Measurements from ENCODE around the gene DMRTB1.

Gene DMRTB1

GRCh38 chr1:53458634-53459033, 565 bp upstream of the DMRTB1 start (continued):
- TF ChIP-seq ELK4 (IDR thresholded peaks at IDR 0.05; ENCODE audit: borderline replicate concordance, low read depth, low read length), result no peak
- no peak for TF ChIP-seq GFI1B (tag by site-specific recombination; IDR thresholded peaks at IDR 0.05)
- TF ChIP-seq ZNF654 (tag by site-specific recombination; IDR thresholded peaks at IDR 0.05; ENCODE audit: low read depth), result no peak
- no peak for TF ChIP-seq ZNF248 (tag by site-specific recombination; IDR thresholded peaks at IDR 0.05)
- TF ChIP-seq ZNF354C (tag by site-specific recombination; IDR thresholded peaks at IDR 0.05; ENCODE audit: borderline replicate concordance, low read depth), result no peak
- TF ChIP-seq, protein P1, sequence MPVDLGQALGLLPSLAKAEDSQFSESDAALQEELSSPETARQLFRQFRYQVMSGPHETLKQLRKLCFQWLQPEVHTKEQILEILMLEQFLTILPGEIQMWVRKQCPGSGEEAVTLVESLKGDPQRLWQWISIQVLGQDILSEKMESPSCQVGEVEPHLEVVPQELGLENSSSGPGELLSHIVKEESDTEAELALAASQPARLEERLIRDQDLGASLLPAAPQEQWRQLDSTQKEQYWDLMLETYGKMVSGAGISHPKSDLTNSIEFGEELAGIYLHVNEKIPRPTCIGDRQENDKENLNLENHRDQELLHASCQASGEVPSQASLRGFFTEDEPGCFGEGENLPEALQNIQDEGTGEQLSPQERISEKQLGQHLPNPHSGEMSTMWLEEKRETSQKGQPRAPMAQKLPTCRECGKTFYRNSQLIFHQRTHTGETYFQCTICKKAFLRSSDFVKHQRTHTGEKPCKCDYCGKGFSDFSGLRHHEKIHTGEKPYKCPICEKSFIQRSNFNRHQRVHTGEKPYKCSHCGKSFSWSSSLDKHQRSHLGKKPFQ (tag by site-specific recombination; IDR thresholded peaks at IDR 0.05), result no peak
- no peak for TF ChIP-seq ZNF529 (tag by site-specific recombination; IDR thresholded peaks at IDR 0.05; ENCODE audit: insufficient replicate concordance)
- no peak for TF ChIP-seq ZNF146 (tag by site-specific recombination; IDR thresholded peaks at IDR 0.05)
- no peak for TF ChIP-seq ZNF677 (tag by site-specific recombination; IDR thresholded peaks at IDR 0.05)
- no peak for TF ChIP-seq MYNN (tag by site-specific recombination; IDR thresholded peaks at IDR 0.05; ENCODE audit: borderline replicate concordance)
- TF ChIP-seq, protein P2, sequence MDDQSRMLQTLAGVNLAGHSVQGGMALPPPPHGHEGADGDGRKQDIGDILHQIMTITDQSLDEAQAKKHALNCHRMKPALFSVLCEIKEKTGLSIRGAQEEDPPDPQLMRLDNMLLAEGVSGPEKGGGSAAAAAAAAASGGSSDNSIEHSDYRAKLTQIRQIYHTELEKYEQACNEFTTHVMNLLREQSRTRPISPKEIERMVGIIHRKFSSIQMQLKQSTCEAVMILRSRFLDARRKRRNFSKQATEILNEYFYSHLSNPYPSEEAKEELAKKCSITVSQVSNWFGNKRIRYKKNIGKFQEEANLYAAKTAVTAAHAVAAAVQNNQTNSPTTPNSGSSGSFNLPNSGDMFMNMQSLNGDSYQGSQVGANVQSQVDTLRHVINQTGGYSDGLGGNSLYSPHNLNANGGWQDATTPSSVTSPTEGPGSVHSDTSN (CRISPR knock-in tag; IDR thresholded peaks at IDR 0.05), result no peak

GRCh38 chr1:53460211-53460634, 1.0 kb downstream of the DMRTB1 start:
- Histone ChIP-seq H3K36me3 (ENCODE audit: control insufficient read depth in 2 of 2, insufficient read depth in 1 of 2, low read length in 2 of 2) (no peaks in the 10 kb centered on the region), H3K4me3 (ENCODE audit: low read depth, low read length) (no peak overlapping the region), H3K27ac (ENCODE audit: extremely low read depth, low read depth, low read length) (no peak overlapping the region), H3K9me3 (ENCODE audit: control insufficient read depth, insufficient read depth, low read depth, low read length) (no peaks in the 10 kb centered on the region), H3K4me1 (ENCODE audit: control insufficient read depth, insufficient read depth, low read length) (no peaks in the 10 kb centered on the region)
- TF ChIP-seq ZNF580 (tag by site-specific recombination; IDR thresholded peaks at IDR 0.05), result no peak
- no peak for TF ChIP-seq OSR2 (tag by site-specific recombination; IDR thresholded peaks at IDR 0.05)
- TF ChIP-seq, protein P3, sequence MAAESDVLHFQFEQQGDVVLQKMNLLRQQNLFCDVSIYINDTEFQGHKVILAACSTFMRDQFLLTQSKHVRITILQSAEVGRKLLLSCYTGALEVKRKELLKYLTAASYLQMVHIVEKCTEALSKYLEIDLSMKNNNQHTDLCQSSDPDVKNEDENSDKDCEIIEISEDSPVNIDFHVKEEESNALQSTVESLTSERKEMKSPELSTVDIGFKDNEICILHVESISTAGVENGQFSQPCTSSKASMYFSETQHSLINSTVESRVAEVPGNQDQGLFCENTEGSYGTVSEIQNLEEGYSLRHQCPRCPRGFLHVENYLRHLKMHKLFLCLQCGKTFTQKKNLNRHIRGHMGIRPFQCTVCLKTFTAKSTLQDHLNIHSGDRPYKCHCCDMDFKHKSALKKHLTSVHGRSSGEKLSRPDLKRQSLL (tag by site-specific recombination; IDR thresholded peaks at IDR 0.05), result no peak
- TF ChIP-seq ZFHX2 (tag by site-specific recombination; conservative IDR thresholded peaks at IDR 0.05), result no peak
- no peak for TF ChIP-seq ZNF138 (tag by site-specific recombination; IDR thresholded peaks at IDR 0.05; ENCODE audit: borderline replicate concordance)
- TF ChIP-seq, protein P4, sequence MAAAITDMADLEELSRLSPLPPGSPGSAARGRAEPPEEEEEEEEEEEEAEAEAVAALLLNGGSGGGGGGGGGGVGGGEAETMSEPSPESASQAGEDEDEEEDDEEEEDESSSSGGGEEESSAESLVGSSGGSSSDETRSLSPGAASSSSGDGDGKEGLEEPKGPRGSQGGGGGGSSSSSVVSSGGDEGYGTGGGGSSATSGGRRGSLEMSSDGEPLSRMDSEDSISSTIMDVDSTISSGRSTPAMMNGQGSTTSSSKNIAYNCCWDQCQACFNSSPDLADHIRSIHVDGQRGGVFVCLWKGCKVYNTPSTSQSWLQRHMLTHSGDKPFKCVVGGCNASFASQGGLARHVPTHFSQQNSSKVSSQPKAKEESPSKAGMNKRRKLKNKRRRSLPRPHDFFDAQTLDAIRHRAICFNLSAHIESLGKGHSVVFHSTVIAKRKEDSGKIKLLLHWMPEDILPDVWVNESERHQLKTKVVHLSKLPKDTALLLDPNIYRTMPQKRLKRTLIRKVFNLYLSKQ (tag by site-specific recombination; IDR thresholded peaks at IDR 0.05; ENCODE audit: borderline replicate concordance), result no peak
- no peak for TF ChIP-seq IKZF3 (tag by site-specific recombination; IDR thresholded peaks at IDR 0.05)
- no peak for TF ChIP-seq ZNF792 (tag by site-specific recombination; IDR thresholded peaks at IDR 0.05)
- TF ChIP-seq ZNF596 (tag by site-specific recombination; IDR thresholded peaks at IDR 0.05), result no peak
- TF ChIP-seq ZNF670 (tag by site-specific recombination; IDR thresholded peaks at IDR 0.05; ENCODE audit: low read depth), result no peak
- TF ChIP-seq ZNF529 (tag by site-specific recombination; IDR thresholded peaks at IDR 0.05; ENCODE audit: insufficient replicate concordance), result no peak
- no peak for TF ChIP-seq ZNF639 (tag by site-specific recombination; IDR thresholded peaks at IDR 0.05)
- TF ChIP-seq ZBTB7A (tag by site-specific recombination; IDR thresholded peaks at IDR 0.05; ENCODE audit: low read depth), result no peak
- TF ChIP-seq ZNF521 (tag by site-specific recombination; IDR thresholded peaks at IDR 0.05), result no peak
- POLR2A ChIA-PET, result no interaction called here
- CTCF ChIA-PET, result no interaction called here
